ENCODE data around the gene JPT1.
A peak's percentile ranks its signal among the peaks of the same experiment; 100 is the strongest.

Gene JPT1

DNA sequence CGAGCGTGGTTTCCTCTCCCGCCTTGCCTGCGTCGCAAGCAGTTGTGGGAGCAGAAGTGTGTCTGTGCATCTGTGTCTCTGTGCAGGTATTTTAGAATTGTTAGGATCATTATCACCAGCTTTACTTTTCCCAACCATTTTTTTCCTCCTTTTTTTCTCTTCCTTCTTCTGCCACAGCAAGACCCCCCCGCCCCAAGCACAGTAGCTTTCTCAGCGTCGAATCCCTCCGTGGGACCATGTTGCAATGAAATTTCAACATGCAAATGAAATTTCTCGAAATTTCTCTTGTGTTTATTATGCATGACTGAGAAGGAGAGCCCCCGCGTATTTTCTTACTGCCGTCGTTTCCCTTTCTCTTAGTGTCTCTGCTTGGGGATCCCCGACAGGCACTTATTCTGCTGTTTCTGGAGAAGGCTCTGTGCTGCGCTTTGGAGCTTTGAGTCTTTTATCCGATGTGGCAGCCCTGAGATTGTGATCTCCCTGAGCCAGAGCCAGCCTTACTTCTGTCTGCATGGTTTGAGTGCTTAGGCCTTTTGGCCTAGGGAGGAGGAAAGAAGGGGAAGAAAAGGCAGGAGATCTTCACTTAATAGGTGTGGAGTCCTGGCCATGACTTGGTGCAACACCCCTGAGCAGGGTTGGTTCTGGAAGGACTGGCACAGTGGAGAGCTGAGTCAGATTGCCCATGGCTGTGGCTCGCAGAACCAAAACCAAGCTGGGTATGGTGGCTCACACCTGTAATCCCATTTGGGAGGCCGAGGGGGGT, 39.6 kb downstream of the JPT1 start:
- H3K4me2 ChIP-seq = peak overlapping the region; percentile 85
- H3K4me1 ChIP-seq (ENCODE audit: low read depth, poor library complexity, severe bottlenecking) = peaks cover 20% of the 10 kb centered on the region
- no peaks in the 10 kb centered on the region for H4K20me1 ChIP-seq (ENCODE audit: insufficient read depth)
- TF ChIP-seq, protein P1, sequence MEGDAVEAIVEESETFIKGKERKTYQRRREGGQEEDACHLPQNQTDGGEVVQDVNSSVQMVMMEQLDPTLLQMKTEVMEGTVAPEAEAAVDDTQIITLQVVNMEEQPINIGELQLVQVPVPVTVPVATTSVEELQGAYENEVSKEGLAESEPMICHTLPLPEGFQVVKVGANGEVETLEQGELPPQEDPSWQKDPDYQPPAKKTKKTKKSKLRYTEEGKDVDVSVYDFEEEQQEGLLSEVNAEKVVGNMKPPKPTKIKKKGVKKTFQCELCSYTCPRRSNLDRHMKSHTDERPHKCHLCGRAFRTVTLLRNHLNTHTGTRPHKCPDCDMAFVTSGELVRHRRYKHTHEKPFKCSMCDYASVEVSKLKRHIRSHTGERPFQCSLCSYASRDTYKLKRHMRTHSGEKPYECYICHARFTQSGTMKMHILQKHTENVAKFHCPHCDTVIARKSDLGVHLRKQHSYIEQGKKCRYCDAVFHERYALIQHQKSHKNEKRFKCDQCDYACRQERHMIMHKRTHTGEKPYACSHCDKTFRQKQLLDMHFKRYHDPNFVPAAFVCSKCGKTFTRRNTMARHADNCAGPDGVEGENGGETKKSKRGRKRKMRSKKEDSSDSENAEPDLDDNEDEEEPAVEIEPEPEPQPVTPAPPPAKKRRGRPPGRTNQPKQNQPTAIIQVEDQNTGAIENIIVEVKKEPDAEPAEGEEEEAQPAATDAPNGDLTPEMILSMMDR (conservative IDR thresholded peaks at IDR 0.05; ENCODE audit: low read depth, low read length) = no peak
- H2AFZ ChIP-seq (ENCODE audit: low read depth) = peak overlapping the region; percentile 75
- H3K9ac ChIP-seq = peak overlapping the region; percentile 63
- H3K79me2 ChIP-seq (ENCODE audit: insufficient read depth, low read depth) = peaks cover 5% of the 10 kb centered on the region; the same call in 1 of the 2 replicates
- H3K4me3 ChIP-seq (IDR thresholded peaks at IDR 0.05; ENCODE audit: insufficient read depth, low read depth, low read length) = peak overlapping the region; percentile 30
- no peaks in the 10 kb centered on the region for H3K27me3 ChIP-seq (ENCODE audit: insufficient read depth, low read depth)
- H3K27ac ChIP-seq = peak overlapping the region; percentile 14; the same call in 1 of the 2 replicates
- H3K36me3 ChIP-seq (ENCODE audit: insufficient read depth) = no peaks in the 10 kb centered on the region

DNA sequence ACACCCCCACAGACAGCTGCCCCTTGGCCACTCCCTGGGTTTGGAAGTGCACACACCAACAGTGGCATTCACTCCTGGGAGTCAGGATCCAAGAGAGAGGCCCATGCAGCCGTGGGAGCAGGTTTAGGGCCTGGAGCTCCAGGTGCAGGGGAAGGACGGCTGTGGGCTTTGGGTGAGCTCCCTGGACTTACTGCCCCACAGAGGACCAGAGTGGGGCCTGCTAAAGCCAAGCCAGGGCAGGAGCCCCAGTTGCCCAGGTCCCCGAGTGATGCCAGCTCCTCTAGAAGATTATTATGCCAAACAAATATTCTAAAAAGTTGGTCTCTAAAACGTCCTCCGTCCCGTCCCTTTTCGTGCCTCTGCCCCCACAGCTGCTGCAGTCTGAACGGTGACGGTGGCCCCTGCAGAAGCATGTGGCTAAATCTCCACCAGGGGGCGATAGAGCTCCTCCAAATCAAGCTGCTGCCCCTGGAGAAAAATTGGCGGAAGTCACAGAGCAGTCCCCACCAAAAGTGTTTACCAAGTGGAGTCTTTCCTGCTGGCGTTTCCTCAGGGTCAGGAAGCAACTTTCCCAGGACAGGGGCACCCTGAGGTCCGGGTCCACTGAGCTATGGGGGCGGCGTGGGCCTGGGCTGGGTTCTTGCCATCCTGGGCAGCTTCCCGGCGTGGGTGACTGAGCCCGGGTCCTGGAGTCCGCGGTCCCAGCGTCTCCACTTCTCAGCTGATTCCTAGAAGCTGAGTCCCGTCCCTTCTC, 40.3 kb downstream of the JPT1 start:
- peak overlapping the region; percentile 85 for H3K4me2 ChIP-seq
- H3K27me3 ChIP-seq (ENCODE audit: insufficient read depth, low read depth) = no peaks in the 10 kb centered on the region
- peak overlapping the region; percentile 75 for H2AFZ ChIP-seq (ENCODE audit: low read depth)
- peak overlapping the region; percentile 30 for H3K4me3 ChIP-seq (IDR thresholded peaks at IDR 0.05; ENCODE audit: insufficient read depth, low read depth, low read length)
- peak overlapping the region; percentile 63 for H3K9ac ChIP-seq
- peak overlapping the region; percentile 14; the same call in 1 of the 2 replicates for H3K27ac ChIP-seq
- no peaks in the 10 kb centered on the region for H4K20me1 ChIP-seq (ENCODE audit: insufficient read depth)
- H3K36me3 ChIP-seq (ENCODE audit: insufficient read depth) = no peaks in the 10 kb centered on the region
- H3K79me2 ChIP-seq (ENCODE audit: insufficient read depth, low read depth) = peaks cover 5% of the 10 kb centered on the region; the same call in 1 of the 2 replicates
- TF ChIP-seq, protein P1 (conservative IDR thresholded peaks at IDR 0.05; ENCODE audit: low read depth, low read length) = peak; percentile 94
- peaks cover 25% of the 10 kb centered on the region for H3K4me1 ChIP-seq (ENCODE audit: low read depth, poor library complexity, severe bottlenecking)

DNA sequence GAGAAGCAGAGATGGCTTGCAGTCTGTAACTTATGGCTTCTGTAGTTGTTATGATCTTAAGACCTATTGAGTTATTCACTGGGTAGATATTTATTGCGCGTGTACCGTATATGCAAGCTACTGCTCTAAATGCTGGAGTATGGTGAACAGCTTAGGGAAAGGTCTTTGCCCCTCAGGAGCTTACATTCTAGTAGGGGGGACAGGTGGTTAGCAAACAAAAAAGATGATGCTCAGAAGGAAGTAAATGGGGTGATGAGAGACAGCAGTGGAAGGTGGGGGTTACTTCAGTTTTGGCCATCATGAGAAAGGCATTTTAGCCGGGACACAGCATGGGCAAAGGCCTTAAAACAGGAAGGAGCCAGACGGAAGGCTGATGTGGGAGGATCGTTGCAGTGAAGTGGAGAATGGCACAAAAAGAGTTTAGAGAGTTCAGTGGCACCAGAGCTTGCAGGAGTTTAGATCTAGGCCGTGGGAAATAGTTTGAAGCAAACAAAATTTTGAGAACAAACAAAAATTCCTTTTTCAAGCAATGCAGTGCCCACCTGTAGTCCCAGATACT, 42.5 kb downstream of the JPT1 start:
- H4K20me1 ChIP-seq (ENCODE audit: insufficient read depth) = no peaks in the 10 kb centered on the region
- H3K4me3 ChIP-seq (IDR thresholded peaks at IDR 0.05; ENCODE audit: insufficient read depth, low read depth, low read length) = no peak overlapping the region
- H3K36me3 ChIP-seq (ENCODE audit: insufficient read depth) = no peaks in the 10 kb centered on the region
- H3K4me1 ChIP-seq (ENCODE audit: low read depth, poor library complexity, severe bottlenecking) = peaks cover 27% of the 10 kb centered on the region
- H3K27me3 ChIP-seq (ENCODE audit: insufficient read depth, low read depth) = no peaks in the 10 kb centered on the region; the same call in 1 of the 2 replicates
- no peak overlapping the region for H3K27ac ChIP-seq
- no peak overlapping the region for H3K9ac ChIP-seq
- H3K79me2 ChIP-seq (ENCODE audit: insufficient read depth, low read depth) = peaks cover 5% of the 10 kb centered on the region; the same call in 1 of the 2 replicates
- no peak overlapping the region for H2AFZ ChIP-seq (ENCODE audit: low read depth)
- 0 out of 2 replicates have a peak overlapping the region, but pooled peaks have one; percentile 99 for H3K4me2 ChIP-seq
- TF ChIP-seq, protein P1 (conservative IDR thresholded peaks at IDR 0.05; ENCODE audit: low read depth, low read length) = no peak

DNA sequence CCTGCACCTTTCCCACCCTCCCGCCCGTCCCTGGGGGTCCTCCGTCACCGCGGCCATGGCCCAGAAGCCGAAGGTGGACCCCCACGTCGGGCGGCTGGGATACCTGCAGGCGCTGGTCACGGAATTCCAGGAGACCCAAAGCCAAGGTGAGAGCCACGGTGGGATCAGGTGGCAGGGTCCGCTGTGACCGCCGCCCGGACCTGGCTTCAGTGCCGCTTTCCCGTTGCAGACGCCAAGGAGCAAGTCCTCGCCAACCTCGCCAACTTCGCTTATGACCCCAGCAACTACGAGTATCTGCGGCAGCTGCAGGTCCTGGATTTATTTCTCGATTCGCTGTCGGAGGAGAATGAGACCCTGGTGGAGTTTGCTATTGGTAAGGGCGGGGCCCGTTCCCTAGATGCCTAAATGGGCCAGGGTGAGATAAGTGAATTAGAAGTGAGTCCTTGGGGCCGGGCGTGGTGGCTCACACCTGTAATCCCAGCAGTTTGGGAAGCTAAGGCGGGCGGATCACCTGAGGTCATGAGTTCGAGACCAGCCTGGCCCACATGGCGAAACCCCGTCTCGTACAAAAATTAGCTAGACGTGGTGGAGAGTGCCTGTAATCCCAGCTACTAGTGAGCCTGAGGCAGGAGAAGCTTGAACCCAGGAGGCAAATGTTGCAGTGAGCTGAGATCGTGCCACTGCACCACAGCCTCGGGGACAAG, 43.9 kb downstream of the JPT1 start:
- H3K79me2 ChIP-seq (ENCODE audit: insufficient read depth, low read depth) = peaks cover 5% of the 10 kb centered on the region; the same call in 1 of the 2 replicates
- H3K4me2 ChIP-seq = peak overlapping the region; percentile 99
- peak overlapping the region; percentile 29; the same call in 1 of the 2 replicates for H3K9ac ChIP-seq
- H3K4me1 ChIP-seq (ENCODE audit: low read depth, poor library complexity, severe bottlenecking) = peaks cover 35% of the 10 kb centered on the region
- H3K36me3 ChIP-seq (ENCODE audit: insufficient read depth) = no peaks in the 10 kb centered on the region
- H3K27ac ChIP-seq = no peak overlapping the region
- H4K20me1 ChIP-seq (ENCODE audit: insufficient read depth) = no peaks in the 10 kb centered on the region
- H3K4me3 ChIP-seq (IDR thresholded peaks at IDR 0.05; ENCODE audit: insufficient read depth, low read depth, low read length) = no peak overlapping the region
- H3K27me3 ChIP-seq (ENCODE audit: insufficient read depth, low read depth) = peaks cover 3% of the 10 kb centered on the region; the same call in 1 of the 2 replicates
- TF ChIP-seq, protein P1 (conservative IDR thresholded peaks at IDR 0.05; ENCODE audit: low read depth, low read length) = no peak
- peak overlapping the region; percentile 94; the same call in 1 of the 2 replicates for H2AFZ ChIP-seq (ENCODE audit: low read depth)
